ELR (cell line): ENCODE data around the gene MRC2.

Experiments used
- DNase-seq: peaks from one replicate; pipeline ENCODE4 v3.0.0-alpha.2; 2015; ENCODE audit warnings: low read depth

The MRC2 gene

DNA sequence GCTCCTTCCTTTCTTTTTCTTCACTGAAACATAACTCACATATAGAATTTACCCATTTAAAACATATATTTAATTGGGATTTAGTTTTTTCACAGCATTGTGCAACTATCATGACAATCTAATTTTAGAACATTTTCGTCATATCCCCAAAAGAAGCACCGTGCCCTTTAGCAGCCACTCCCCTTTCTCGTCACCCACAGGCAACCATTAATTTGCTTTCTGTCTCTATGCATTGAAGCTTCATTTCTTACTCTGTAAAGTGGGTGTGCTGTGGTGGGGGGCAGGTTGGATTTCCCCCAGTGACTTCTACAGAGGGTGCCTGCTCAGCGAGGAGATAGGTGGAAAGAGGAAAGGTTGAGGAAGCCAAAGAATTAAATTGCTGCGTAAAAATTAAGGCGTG lies 35.8 kb downstream of the MRC2 start:
- DNase-seq: no peak

DNA sequence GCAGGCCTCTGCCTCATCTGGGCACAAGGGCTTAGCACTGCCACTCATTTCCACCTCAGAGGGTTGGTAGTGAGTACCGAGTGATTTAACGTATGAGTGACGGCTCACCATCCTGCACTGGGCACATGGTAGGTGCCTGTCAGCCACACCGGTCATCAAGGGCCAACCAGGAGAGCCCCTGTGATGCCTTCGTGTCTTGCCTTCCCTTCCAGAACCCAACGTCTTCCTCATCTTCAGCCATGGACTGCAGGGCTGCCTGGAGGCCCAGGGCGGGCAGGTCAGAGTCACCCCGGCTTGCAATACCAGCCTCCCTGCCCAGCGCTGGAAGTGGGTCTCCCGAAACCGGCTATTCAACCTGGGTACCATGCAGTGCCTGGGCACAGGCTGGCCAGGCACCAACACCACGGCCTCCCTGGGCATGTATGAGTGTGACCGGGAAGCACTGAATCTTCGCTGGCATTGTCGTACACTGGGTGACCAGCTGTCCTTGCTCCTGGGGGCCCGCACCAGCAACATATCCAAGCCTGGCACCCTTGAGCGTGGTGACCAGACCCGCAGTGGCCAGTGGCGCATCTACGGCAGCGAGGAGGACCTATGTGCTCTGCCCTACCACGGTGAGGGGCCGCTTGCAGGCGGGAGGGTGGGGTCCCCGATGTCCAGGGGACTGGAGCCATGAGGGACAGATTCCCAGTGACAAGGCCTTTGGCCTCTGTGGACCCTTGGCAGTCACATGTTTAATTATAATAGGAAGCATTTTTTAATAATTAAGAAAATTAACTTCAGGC lies 37.1 kb downstream of the MRC2 start:
- no peak for DNase-seq

DNA sequence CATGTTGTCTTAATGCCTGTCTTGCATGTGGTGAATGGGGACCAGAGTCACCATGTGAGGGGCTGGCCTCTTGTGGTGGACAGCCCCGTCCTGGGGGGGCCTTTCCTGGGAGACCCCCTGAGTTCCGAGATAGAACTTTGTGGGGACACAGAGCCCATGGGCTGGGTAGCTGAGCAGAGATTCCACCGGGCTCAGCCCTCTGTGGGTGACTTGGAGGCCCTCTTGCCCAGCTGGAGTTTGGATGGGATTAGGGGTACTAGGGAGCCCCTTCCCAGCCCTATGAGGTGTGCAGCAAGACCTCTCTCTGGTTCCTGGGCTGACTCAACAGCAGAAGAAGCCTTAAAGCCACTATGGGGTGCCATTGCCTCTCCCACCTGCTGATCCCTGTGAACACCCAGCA lies 38.1 kb downstream of the MRC2 start:
- no peak for DNase-seq

DNA sequence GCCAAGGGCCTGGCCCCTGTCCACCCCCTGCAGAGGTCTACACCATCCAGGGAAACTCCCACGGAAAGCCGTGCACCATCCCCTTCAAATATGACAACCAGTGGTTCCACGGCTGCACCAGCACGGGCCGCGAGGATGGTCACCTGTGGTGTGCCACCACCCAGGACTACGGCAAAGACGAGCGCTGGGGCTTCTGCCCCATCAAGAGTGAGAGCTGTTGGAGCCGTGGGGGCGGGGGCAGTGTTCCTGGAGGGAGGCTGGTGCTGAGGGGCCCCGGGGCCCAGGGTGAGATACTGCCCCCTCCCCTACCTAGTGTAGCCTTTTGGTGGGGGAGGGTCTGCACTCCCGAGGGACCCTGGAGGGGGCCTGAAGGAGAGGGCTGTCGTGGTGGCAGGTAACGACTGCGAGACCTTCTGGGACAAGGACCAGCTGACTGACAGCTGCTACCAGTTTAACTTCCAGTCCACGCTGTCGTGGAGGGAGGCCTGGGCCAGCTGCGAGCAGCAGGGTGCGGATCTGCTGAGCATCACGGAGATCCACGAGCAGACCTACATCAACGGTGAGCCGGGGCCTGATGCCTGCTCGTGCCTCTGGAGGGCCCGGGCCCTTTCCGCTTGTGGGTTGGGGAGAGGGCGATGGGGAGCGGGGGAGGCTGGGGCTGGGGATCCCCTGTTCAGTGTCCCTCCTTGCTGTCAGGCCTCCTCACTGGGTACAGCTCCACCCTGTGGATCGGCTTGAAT lies 38.8 kb downstream of the MRC2 start:
- DNase-seq: no peak

DNA sequence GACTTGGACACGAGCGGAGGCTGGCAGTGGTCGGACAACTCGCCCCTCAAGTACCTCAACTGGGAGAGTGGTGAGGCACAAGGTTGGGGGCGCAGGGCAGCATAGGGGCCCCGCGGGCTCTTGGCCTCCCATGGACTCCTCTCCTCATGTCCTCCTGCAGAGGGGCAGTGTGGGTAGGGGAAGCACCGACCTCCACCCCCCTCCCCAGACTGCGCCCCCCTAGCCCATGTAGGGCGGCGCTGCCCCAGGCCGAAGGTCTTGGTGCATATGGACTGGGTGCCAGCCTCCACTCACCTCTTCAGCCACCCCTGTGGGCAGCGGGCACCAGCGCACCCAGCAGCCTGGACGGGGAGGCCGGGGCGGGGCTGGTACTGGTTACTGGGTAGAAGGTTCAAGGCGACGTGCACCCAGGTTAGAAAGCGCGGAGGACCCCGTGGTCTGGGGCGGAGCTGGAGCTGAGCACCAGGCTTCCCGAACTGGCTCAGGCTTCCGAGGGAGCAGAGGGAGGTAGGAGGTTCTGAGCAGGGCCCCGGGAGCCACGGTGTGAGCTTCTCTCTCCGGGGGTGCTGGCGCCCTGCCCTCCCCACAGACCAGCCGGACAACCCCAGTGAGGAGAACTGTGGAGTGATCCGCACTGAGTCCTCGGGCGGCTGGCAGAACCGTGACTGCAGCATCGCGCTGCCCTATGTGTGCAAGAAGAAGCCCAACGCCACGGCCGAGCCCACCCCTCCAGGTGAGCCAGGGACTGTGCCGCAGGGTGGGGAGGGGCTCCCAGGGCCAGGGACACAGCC lies 39.5 kb downstream of the MRC2 start:
- no peak for DNase-seq

DNA sequence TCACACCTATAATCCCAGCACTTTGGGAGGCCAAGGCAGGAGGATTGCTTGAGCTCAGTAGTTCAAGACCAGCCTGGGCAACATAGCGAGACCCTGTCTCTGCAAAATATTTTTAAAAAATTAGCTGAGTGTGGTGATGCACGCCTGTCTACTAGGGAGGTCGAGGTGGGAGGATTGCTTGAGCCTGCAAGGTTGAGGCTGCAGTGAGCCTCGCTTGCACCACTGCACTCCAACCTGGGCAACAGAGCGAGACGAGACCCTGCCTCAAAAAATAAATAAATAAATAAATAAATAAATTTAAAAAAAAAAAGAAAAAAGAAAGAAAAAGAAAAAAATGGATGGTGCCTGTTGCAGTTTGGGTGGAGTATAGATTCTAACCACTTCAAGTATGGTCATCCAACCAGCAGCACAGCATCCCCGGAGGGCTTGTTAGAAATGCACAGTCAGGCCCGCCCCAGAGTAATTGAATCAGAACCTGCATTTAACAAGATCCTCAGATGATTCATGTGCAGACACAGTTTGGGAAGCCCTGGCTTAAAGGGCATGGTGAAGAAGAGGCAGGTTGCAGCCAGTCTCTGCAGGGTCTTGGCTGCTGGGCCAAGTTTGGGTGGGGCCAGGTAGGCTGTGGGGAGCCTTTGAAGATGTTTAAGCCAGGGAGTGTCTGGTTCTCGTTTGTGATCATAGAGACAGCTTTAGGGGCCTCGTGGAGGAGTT lies 40.8 kb downstream of the MRC2 start:
- DNase-seq: peak; percentile 24

DNA sequence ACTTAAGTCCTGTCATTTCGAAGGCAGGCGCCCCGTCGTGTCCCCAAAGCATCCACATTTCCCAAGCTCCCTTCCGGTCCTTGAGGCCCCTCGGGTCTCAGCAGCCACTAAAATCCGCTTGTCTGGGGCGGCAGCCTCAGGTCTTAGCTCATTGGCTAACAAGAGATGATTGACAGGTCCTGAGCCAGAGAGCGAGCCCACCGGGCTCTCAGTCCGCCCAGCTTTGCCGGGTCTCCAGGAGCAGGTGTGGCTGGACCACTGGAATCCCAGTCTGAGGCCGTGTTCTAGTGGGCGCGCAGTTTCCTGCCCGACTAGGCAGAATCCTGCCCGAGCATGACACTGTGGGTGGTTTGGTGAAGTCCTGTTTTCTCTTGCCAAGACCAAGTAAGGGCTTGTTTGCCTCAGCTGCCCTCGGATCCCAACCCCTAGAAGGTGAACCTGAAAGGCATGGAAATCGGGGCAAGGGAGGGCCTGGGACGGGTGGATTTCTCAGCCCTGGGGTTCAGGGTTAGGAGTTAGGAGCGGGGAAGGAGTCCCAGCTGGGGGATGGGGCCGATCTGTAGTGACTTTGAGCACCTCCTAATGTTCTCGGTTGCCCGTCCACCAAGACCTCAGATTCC lies 42.8 kb downstream of the MRC2 start:
- no peak for DNase-seq

DNA sequence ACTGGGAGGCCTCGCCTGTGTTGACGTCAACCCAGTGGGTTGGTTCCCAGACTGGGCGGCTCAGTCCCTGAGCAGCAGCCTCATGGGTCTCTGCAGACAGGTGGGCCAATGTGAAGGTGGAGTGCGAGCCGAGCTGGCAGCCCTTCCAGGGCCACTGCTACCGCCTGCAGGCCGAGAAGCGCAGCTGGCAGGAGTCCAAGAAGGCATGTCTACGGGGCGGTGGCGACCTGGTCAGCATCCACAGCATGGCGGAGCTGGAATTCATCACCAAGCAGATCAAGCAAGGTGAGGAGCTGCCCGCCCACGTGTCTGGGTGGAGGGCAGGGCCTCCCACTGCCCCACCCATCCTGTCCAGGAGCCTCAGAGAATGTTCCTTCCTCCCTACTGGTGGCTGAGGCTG lies 44.1 kb downstream of the MRC2 start:
- DNase-seq: no peak

DNA sequence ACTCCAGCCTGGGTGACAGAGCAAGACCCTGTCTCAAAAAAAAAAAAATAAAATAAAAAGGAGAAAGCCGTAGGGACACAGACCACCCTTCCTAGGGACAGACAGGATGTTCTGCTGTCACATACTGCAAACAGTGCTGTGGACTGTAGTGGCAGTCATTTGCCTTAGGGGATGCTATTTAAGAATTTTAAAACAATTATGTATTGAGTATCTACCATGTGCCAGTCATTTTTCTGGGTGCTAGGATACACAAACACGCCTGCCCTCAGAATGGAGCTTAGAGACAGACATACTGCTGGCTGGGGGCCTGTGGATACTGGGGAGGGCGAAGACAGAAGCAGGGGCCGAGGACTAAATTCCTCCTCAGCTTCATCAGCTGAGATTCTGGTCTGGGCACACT lies 45.5 kb downstream of the MRC2 start:
- no peak for DNase-seq

DNA sequence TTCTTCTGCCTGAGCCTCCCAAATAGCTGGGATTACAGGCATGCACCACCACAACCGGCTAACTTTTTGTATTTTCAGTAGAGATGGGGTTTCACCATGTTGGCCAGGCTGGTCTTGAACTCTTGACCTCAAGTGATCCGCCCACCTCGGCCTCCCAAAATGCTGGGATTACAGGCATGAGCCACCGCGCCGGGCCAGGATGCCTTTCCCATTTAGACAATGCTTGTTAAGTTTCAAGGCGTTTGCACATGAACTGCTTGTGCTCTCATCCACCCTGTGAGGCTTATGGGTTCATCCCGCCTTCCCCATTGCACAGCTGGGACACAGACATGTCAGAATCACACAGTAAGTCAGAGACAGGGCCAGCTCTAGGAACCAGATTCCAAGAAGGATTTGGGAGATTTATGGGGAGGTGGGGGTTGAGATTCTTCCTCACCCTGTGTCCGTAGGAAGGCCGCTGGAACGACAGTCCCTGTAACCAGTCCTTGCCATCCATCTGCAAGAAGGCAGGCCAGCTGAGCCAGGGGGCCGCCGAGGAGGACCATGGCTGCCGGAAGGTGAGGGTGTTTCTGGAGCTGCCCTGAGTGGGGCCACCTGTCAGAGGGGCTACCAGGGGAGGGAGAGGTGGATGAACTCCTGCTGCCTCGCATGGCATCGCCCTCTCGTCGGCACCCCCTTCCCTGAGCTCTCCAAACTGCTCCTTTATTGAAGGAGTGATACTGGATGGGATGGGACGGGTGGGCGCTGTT lies 46.3 kb downstream of the MRC2 start:
- DNase-seq: no peak

DNA sequence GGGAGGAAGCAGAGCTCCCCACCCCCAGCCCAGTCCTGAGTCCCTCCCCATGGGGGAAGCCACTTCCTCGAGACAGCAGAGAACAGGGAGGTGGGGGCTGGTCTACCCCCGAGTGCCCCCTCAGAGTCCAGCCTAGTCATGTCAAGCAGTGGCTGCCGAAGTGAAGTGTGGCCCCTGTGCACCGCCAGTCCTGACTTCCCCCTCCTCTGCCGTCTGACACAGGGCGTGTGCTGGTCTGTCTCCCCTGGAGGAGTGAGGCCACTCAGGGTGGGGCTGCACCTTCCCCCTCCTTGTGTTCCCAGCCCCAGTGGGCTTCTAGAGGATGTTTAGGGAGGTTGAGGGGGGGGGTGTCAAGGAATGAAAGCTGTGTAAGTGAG lies 46.9 kb downstream of the MRC2 start:
- no peak for DNase-seq

DNA sequence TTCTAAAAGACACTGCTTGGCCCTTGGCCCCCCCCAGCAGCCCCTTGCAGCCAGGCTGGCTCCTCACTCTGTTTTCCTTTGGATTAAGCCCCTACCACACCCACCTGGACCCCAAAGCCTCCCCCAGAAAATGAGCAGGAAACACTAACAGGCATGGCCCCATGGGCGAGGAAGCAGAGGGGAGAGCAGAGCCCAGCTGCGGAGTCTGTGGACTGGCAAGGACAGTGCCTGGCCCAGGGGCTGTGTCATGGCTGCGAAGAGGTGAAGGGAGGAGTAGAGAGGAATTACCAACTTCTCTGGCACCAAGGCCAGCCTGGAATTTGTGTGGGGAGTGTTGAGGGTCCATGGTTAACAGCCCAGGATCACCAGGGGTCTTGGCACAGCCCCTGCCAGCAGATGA lies 47.4 kb downstream of the MRC2 start:
- no peak for DNase-seq

DNA sequence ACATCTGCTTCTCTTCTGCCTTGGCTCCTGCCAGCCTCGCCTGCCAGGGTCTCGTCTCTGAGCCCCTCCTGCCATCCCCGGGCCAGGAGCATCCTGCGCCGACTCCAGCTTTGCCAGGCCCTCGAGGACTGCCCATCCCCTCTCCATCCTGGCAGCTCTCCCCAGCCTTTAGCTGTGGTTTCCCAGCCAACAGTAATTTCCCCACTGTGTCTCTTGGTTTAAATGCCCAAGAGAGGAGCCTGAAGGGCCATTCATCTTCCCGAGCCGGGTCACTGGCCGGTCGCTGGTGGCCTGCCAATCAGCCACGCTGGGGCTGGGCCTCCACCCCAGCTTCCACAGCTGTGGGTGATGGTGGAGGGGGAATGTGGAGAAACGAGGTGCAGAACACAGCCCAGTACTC lies 47.8 kb downstream of the MRC2 start:
- DNase-seq: no peak

DNA sequence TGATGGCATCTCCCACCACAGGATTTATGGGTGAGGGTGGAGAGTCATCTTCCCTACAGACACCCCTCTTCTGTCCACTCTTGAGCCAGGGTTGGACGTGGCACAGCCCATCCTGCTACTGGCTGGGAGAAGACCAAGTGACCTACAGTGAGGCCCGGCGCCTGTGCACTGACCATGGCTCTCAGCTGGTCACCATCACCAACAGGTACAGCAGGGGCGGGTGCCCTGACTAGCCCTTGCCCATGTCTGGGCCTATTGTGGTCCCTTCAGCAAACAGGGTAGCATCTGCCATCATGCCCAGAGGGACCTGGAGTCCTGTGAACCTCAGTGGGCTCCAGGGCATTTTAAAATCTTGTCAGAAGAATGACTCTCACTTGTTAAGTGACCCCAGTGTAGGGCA lies 48.2 kb downstream of the MRC2 start:
- DNase-seq: no peak

DNA sequence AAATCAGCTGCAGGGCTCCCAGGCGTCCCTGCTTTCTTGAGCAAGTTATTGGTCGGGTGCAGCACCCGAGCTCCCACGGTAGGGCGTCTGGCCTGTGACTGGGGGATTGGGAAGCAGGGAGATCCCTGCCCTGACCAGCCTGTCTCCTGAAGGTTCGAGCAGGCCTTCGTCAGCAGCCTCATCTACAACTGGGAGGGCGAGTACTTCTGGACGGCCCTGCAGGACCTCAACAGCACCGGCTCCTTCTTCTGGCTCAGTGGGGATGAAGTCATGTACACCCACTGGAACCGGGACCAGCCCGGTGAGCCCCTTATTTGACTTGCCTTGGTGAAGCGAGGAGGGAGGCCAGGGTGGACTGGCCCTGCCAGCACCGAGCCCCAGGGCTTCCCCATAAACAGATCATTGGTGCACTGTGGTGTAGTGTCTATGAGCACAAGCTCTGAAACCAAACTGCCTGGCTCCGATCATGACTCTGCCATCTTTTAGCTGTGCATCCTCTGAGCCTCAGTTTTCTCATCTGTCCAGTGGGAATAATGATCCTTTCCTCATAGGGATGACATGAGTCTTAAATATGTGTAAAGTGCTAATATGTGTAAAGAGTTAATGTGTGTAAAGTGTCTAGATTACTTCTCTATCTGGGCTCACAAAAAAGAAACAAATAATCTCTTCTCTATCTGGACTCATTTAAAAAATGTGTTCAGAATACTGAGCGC lies 48.9 kb downstream of the MRC2 start:
- DNase-seq: no peak

DNA sequence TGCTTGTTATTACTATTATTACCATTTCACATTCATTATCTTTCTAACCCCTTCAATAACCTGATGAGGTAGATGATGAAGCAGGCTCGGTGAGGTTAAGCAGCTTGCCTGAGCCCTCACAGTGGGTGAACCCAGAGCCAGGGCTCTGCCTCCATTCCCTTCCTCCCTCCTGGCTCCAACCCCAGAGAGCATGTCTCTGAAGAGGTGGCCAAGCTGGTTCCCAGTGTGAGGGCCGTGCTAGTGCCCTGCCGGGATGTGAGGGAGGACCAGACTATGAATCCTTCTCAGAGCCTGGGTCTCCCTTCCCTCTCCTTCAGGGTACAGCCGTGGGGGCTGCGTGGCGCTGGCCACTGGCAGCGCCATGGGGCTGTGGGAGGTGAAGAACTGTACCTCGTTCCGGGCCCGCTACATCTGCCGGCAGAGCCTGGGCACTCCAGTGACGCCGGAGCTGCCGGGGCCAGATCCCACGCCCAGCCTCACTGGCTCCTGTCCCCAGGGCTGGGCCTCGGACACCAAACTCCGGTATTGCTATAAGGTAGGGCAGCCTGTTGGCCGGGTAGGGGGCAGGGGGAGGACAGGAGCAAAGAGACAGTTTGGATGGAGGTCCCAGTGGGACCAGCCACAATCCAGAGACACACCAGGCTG lies 49.6 kb downstream of the MRC2 start:
- DNase-seq: no peak

DNA sequence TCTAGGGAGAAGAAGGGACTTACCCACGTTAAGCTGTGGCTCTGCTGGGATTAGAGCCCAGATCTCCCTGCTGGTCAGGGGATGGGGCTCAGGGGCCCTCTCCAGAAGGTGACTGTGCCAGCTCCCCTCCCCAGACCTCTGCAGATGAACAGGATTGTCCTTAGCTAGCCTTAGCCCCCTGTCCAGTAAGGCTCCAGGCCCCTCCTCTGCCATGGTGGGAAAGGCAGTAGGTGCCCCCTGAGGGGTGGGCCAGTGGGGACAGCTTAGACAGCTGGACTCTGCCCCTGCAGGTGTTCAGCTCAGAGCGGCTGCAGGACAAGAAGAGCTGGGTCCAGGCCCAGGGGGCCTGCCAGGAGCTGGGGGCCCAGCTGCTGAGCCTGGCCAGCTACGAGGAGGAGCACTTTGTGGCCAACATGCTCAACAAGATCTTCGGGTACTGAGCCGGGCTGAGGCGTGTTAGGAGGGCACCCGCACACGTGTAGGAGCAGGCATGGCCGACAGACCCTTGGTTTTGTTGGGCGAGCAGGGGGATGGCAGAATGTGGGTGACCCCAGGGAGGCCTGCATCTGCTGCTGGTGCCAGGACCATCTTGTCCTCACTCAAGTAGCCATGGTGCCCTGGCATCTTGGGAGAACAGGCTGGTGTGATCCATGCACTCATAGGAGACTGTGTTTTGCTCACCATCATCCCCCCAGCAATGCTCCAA lies 50.9 kb downstream of the MRC2 start:
- no peak for DNase-seq

DNA sequence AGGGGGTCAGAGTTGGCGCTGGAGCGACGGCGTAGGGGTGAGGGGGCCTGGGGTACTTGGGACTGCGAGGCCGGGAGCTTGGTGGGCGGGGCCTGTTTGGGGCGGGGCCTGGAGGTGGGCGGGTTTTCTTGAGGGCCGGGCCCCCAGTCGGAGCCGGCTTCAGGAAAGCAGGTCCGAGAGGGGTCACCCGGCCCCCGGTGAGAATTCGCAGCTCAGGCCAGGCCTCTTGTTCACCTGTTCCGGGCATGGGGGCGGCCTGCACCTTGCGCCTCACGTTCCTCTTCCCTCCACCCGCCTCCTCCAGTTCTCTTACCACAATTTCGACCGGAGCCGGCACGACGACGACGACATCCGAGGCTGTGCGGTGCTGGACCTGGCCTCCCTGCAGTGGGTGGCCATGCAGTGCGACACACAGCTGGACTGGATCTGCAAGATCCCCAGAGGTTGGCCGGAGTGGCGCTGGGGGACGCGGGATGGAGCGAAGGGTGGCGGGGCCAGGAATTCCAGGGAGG lies 52.5 kb downstream of the MRC2 start:
- DNase-seq: no peak

DNA sequence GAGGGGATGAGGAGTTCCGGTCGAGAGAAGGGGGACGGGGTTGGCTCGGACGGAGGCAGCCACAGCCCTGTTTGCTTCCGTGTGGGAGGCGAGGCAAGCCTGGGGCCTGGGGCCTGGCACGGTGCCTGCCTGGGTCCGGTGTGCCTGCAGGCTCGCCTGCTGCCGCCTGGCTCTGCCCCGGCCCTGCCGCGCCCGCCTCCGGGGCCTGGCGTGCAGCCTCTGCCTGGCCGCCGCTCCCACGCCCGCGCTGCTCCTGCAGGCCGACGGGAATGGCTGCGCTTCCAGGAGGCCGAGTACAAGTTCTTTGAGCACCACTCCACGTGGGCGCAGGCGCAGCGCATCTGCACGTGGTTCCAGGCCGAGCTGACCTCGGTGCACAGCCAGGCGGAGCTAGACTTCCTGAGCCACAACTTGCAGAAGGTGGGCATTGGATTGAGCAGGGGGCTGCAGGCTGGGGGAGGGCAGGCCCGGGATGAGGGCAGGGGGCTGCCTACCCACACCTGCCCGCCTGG lies 53.1 kb downstream of the MRC2 start:
- no peak for DNase-seq
